Right lobe of liver (tissue), 6 donors: ENCODE measurements around the gene YTHDC1. TPM values are rescaled to one million over a fixed set of nuclear protein-coding genes. Genes with fewer than 3 reads are reported as not detected.

Experiments used
- ATAC-seq, 4 donors: fragments of 200-7000 bp; cut with Tn5 transposase; one replicate each; pipeline ENCODE4 v1.9.1; 2020; ENCODE audit warnings: mild to moderate bottlenecking in 4 of 4, moderate library complexity in 4 of 4
- DNase-seq, 3 donors: peaks; one replicate each; pipeline ENCODE4 v3.0.0-alpha.2; 2020
- H3K27ac ChIP-seq, 3 donors: fragments of 200-600 bp; one replicate each; pipeline ENCODE4 v1.8.0; 2022
- H3K27me3 ChIP-seq, 2 donors: fragments of 200-600 bp; one replicate each; pipeline ENCODE4 v1.8.0; 2022
- H3K36me3 ChIP-seq, 4 donors: fragments of 200-600 bp; sonication (generic) in 1 of 4; one replicate each; pipeline versions ENCODE4 v1.5.1 to v1.8.0; 2017 to 2022; ENCODE audit warnings: control low read depth in 1 of 4
- H3K4me1 ChIP-seq, 4 donors: fragments of 200-600 bp; sonication (generic) in 1 of 4; one replicate each; pipeline versions ENCODE4 v1.5.1 to v1.8.0; 2017 to 2022; ENCODE audit warnings: control low read depth in 1 of 4
- H3K4me3 ChIP-seq, 3 donors: fragments of 200-600 bp; one replicate each; pipeline ENCODE4 v1.8.0; 2022
- H3K9me3 ChIP-seq, 4 donors: fragments of 200-600 bp; sonication (generic) in 1 of 4; one replicate each; pipeline versions ENCODE4 v1.5.1 to v1.8.0; 2017 to 2022; ENCODE audit warnings: control low read depth in 1 of 4
- POLR2A ChIP-seq: fragments of 450-650 bp; IDR thresholded peaks from one replicate; pipeline ENCODE4 v1.6.1; 2017; ENCODE audit warnings: antibody characterized with exemption, mild to moderate bottlenecking
- WGBS: methylation state at CpG from one replicate; pipeline ENCODE4 v1.1.6; 2018; ENCODE audit warnings: low coverage, low lambda C conversion rate; ENCODE audit not compliant: insufficient coverage; ENCODE audit errors: missing lambda C conversion rate; 5-methylcytosine and 5-hydroxymethylcytosine counted together
- intact Hi-C, 2 donors: fragments of 100-400 bp; cut with DNase I; formaldehyde crosslinking; loops; one replicate each; pipeline versions ENCODE4 v1.11.2 to v1.14.1; 2022
- total RNA-seq, 6 experiments: library from RNA; depleted of rRNA in 2 of 6; stranded (reverse); fragments of >200 nt in 2 of 6; fragmentation: NEBNext Ultra II Directional in 3 of 6; extraction: Animal tissue kit (Norgen Biotek cat#: 25700) in 3 of 6; gene quantifications; one replicate each; pipeline versions ENCODE4 v1.1.0 to v1.2.4, GENCODE V29; 2016 to 2023
- TF ChIP-seq, protein P1 (sequence below), 4 donors: fragments of 200-600 bp in 3 of 4; fragments of 450-650 bp in 1 of 4; IDR thresholded peaks; one replicate each; pipeline versions ENCODE4 v1.5.1 to v1.8.0; 2016 to 2022; ENCODE audit warnings: antibody characterized with exemption in 4 of 4, mild to moderate bottlenecking in 2 of 4
- donor health status: DM: no; HTN: yes; CAD: no.
- donor health status: DM: no; HTN: no; CAD: no.
- donor health status: DM: no; HTN: no; CAD: no.
- donor health status: DM: no; HTN: yes; CAD: no.
- donor health status: DM: no; HTN: yes; CAD: no.

Gene YTHDC1
- total RNA-seq, 6 experiments from 2014 or later, result 15.5 to 32.9 (median 26.0) TPM

DNA sequence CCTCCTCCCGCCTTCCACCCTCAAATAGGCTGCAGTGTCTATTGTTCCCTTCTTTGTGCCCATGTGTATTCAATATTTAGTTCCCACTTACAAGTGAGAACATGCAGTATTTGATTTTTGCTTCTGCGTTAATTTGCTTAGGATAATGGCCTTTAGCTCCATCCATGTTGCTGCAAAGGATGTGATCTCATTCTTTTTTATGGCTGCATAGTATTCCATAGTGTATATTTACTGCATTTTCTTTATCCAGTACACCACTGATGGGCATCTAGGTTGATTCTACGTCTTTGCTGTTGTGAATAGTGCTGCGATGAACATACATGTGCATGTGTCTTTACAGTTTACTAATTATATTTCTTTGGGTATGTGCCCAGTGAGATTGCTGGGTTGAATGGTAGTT is 52.8 kb downstream of the YTHDC1 start:
- H3K27me3 ChIP-seq, result no peaks in the 10 kb centered on the region
- no peaks in the 10 kb centered on the region for H3K9me3 ChIP-seq
- no peaks in the 10 kb centered on the region for H3K4me1 ChIP-seq
- DNase-seq (no peak), ATAC-seq (no peak)
- intact Hi-C loops, result no loop called here
- no peaks in the 10 kb centered on the region for H3K36me3 ChIP-seq
- TF ChIP-seq POLR2A, result no peak
- TF ChIP-seq, protein P1, sequence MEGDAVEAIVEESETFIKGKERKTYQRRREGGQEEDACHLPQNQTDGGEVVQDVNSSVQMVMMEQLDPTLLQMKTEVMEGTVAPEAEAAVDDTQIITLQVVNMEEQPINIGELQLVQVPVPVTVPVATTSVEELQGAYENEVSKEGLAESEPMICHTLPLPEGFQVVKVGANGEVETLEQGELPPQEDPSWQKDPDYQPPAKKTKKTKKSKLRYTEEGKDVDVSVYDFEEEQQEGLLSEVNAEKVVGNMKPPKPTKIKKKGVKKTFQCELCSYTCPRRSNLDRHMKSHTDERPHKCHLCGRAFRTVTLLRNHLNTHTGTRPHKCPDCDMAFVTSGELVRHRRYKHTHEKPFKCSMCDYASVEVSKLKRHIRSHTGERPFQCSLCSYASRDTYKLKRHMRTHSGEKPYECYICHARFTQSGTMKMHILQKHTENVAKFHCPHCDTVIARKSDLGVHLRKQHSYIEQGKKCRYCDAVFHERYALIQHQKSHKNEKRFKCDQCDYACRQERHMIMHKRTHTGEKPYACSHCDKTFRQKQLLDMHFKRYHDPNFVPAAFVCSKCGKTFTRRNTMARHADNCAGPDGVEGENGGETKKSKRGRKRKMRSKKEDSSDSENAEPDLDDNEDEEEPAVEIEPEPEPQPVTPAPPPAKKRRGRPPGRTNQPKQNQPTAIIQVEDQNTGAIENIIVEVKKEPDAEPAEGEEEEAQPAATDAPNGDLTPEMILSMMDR (IDR thresholded peaks at IDR 0.05), result no peak
- no peak overlapping the region for H3K27ac ChIP-seq
- no peak overlapping the region for H3K4me3 ChIP-seq
- WGBS, result 79% methylated on average over 4 of the region's 4 CpGs

DNA sequence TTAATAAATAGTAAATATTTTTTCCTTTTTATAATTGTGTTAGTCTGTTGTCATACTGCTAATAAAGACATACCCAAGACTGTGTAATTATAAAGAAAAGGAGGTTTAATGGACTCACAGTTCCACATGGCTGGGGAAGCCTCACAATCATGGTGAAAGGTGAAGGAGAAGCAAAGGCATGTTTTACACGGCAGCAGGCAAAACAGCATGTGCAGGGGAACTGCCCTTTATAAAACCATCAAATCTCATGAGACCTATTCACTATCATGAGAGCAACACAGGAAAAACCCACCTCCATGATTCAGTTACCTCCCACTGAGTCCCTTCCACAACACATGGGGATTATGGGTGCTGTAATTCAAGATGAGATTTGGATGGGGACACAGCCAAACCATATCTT is 58.6 kb downstream of the YTHDC1 start:
- no peaks in the 10 kb centered on the region for H3K27me3 ChIP-seq
- ATAC-seq (no peak), DNase-seq (no peak)
- TF ChIP-seq, protein P1 (IDR thresholded peaks at IDR 0.05), result no peak
- no peak for TF ChIP-seq POLR2A
- H3K4me3 ChIP-seq, result no peak overlapping the region
- H3K9me3 ChIP-seq, result no peaks in the 10 kb centered on the region
- H3K36me3 ChIP-seq, result no peaks in the 10 kb centered on the region
- H3K4me1 ChIP-seq, result no peaks in the 10 kb centered on the region
- intact Hi-C loops, result no loop called here
- no peak overlapping the region for H3K27ac ChIP-seq
- WGBS, result 90% methylated on average over 1 of the region's 1 CpG

DNA sequence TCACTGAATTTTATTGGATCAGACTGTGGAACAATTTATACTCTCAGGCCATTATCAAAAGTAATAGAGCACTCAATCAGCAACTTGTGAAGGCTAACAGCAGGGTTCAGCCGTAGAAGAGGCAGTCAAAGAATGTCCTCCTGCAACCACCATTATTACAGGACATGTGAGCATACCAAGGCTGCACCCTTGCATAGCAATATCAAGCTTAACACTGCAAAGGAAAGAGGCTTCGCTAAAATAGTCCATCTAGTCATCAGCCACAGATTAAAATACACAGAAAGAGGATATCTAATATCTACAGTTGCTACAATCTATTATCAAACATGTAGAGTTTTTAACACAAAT is 61.5 kb downstream of the YTHDC1 start:
- WGBS, result 33% methylated on average over 2 of the region's 2 CpGs
- H3K27ac ChIP-seq, result no peak overlapping the region
- no peak for TF ChIP-seq POLR2A
- TF ChIP-seq, protein P1 (IDR thresholded peaks at IDR 0.05), result no peak
- no peak for ATAC-seq
- intact Hi-C loops, result no loop called here
- H3K9me3 ChIP-seq, result no peaks in the 10 kb centered on the region
- H3K4me1 ChIP-seq, result no peaks in the 10 kb centered on the region
- no peaks in the 10 kb centered on the region for H3K27me3 ChIP-seq
- DNase-seq, result no peak
- H3K36me3 ChIP-seq, result no peaks in the 10 kb centered on the region
- H3K4me3 ChIP-seq, result no peak overlapping the region

DNA sequence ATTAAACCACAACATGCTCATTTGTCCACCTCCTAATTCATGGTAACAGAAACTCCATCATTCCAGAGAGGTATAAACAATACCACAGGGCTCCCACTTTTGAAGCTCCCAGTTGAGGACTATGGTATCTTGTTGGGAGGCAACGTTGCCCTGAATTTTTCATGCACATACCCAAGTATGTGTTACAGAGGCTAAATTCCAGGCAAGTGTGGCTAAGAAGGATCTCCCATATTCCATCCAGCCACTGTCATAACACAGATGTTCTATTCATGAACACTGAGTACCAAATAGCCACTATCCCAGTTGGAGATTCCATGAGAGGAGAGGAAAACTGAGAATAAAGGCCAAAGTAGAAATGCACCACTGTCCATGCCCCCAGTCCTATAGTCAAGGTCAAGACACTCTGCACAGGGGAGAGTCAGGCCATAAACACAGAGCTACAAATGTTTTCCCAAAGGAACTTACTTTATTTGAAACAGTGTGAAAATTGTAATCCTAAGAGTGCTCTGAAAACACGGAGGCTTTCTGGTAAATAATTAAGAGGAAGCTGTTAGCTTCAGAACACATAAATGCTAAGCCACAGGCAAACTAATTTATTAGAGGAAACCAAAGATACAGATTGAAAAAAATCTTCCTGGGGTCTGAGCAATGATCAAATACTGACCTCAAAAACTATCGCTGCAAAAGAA is 62.0 kb downstream of the YTHDC1 start:
- TF ChIP-seq, protein P1 (IDR thresholded peaks at IDR 0.05), result no peak
- no peak for TF ChIP-seq POLR2A
- Histone ChIP-seq H3K4me1 (no peaks in the 10 kb centered on the region), H3K4me3 (no peak overlapping the region), H3K27ac (no peak overlapping the region), H3K27me3 (no peaks in the 10 kb centered on the region), H3K36me3 (no peaks in the 10 kb centered on the region), H3K9me3 (no peaks in the 10 kb centered on the region)
- DNase-seq (no peak), ATAC-seq (no peak)
- 39% methylated on average over 3 of the region's 3 CpGs for WGBS
- intact Hi-C loops, result no loop called here

DNA sequence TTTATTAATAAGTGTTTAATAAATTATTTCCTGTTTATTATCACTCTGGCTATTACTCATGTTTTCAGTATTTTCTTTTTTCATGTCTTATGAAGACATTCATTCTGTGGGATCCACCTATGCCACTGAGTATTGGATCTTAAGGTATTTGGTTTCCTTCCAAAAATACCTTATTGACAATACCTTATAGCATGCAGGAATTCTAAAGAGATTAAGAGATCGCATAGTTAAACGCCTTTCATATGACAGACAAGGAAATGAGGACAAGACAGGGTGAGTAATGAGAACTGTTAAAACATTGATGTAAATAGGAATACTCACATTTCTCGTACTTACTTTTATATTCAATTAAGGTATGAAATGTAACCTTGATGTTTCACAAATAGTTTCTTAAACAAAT is 66.2 kb downstream of the YTHDC1 start:
- 82% methylated on average over 3 of the region's 3 CpGs for WGBS
- ATAC-seq, result no peak
- Histone ChIP-seq H3K9me3 (no peaks in the 10 kb centered on the region), H3K4me3 (no peak overlapping the region), H3K27me3 (no peaks in the 10 kb centered on the region), H3K27ac (no peak overlapping the region), H3K4me1 (no peaks in the 10 kb centered on the region), H3K36me3 (no peaks in the 10 kb centered on the region)
- DNase-seq, result no peak
- TF ChIP-seq POLR2A, result no peak
- TF ChIP-seq, protein P1 (IDR thresholded peaks at IDR 0.05), result no peak
- intact Hi-C loops, result no loop called here
